ENCODE results near the gene BICRAL.

BICRAL gene

DNA sequence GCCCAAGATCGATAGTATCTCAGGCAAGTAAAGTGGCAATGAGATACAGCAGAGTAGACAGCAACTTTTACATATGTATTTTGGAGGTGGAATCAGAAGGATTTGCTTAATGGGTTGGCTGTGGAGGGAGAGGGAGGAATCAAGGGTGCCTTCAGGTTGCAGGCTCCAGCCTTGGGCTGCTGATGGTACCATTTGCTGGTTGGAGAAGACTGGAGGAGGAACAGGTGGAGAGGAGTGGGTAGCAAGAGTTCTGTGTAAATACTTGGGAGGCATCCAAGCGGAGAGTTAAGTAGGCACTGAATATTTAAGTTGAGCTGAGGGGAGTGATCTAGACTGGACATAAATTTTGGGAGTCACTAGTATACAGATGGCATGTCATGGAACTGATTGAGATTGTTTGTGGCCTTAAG, 5.2 kb downstream of the BICRAL start:
- H3K27me3 ChIP-seq (ENCODE audit: insufficient read depth, low read depth), result no peaks in the 10 kb centered on the region
- no peaks in the 10 kb centered on the region for H4K20me1 ChIP-seq (ENCODE audit: insufficient read depth)
- no peak overlapping the region for H3K9ac ChIP-seq
- H3K4me3 ChIP-seq (IDR thresholded peaks at IDR 0.05; ENCODE audit: insufficient read depth, low read depth, low read length), result no peak overlapping the region
- peaks cover 56% of the 10 kb centered on the region for H3K79me2 ChIP-seq (ENCODE audit: insufficient read depth, low read depth)
- TF ChIP-seq CTCF (conservative IDR thresholded peaks at IDR 0.05; ENCODE audit: low read depth, low read length), result no peak
- no peak overlapping the region for H3K27ac ChIP-seq
- peaks cover 51% of the 10 kb centered on the region for H3K4me1 ChIP-seq (ENCODE audit: low read depth, poor library complexity, severe bottlenecking)
- no peaks in the 10 kb centered on the region for H3K36me3 ChIP-seq (ENCODE audit: insufficient read depth)
- H2AFZ ChIP-seq (ENCODE audit: low read depth), result no peak overlapping the region
- H3K4me2 ChIP-seq, result no peak overlapping the region

GRCh38 chr6:42788671-42789070, 6.8 kb downstream of the BICRAL start:
- H3K27ac ChIP-seq, result no peak overlapping the region
- peaks cover 51% of the 10 kb centered on the region for H3K4me1 ChIP-seq (ENCODE audit: low read depth, poor library complexity, severe bottlenecking)
- H3K36me3 ChIP-seq (ENCODE audit: insufficient read depth), result no peaks in the 10 kb centered on the region
- H3K4me3 ChIP-seq (IDR thresholded peaks at IDR 0.05; ENCODE audit: insufficient read depth, low read depth, low read length), result no peak overlapping the region
- H3K9ac ChIP-seq, result no peak overlapping the region
- no peaks in the 10 kb centered on the region for H4K20me1 ChIP-seq (ENCODE audit: insufficient read depth)
- no peak for TF ChIP-seq CTCF (conservative IDR thresholded peaks at IDR 0.05; ENCODE audit: low read depth, low read length)
- H3K27me3 ChIP-seq (ENCODE audit: insufficient read depth, low read depth), result no peaks in the 10 kb centered on the region
- no peak overlapping the region for H2AFZ ChIP-seq (ENCODE audit: low read depth)
- no peak overlapping the region; the same call in 1 of the 2 replicates for H3K4me2 ChIP-seq
- peaks cover 53% of the 10 kb centered on the region for H3K79me2 ChIP-seq (ENCODE audit: insufficient read depth, low read depth)

DNA sequence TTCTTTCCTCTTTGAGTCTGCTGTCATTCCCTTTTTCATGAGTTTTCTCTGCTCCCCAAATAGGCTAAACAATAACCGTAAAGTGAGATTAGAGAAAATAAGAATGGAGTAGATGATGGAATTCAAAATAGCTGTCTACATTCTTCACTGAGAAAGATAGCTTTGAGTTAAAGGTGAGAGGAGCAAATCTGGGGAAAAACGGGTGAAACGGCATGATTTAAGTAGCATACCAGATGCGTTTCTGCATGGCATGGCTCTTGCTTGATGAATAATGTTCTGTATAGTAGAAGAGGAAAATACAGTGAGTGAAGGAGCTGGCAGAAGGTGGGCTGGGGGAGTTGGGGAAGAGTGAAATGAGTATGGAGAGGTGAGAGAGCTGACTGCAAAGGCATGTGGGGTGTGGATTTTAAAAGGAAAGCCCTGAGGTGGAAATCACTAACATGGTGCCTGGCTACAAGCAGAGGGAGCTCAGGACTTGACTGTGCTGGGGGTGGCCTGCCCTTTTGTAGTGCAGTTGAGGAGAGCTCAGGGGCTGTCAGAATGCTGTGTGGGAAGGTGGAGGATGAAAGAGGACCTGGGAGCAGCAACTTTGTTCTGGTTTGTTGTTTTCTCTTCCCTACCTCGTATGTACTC, 8.8 kb downstream of the BICRAL start:
- H3K36me3 ChIP-seq (ENCODE audit: insufficient read depth), result no peaks in the 10 kb centered on the region
- peaks cover 34% of the 10 kb centered on the region for H3K4me1 ChIP-seq (ENCODE audit: low read depth, poor library complexity, severe bottlenecking)
- H3K27ac ChIP-seq, result no peak overlapping the region
- no peak overlapping the region for H3K4me3 ChIP-seq (IDR thresholded peaks at IDR 0.05; ENCODE audit: insufficient read depth, low read depth, low read length)
- H3K9ac ChIP-seq, result no peak overlapping the region
- no peaks in the 10 kb centered on the region for H4K20me1 ChIP-seq (ENCODE audit: insufficient read depth)
- TF ChIP-seq CTCF (conservative IDR thresholded peaks at IDR 0.05; ENCODE audit: low read depth, low read length), result no peak
- H2AFZ ChIP-seq (ENCODE audit: low read depth), result no peak overlapping the region
- H3K4me2 ChIP-seq, result no peak overlapping the region
- no peaks in the 10 kb centered on the region for H3K27me3 ChIP-seq (ENCODE audit: insufficient read depth, low read depth)
- H3K79me2 ChIP-seq (ENCODE audit: insufficient read depth, low read depth), result peaks cover 33% of the 10 kb centered on the region

- Histone ChIP-seq H3K9ac (no peak overlapping the region), H3K4me1 (ENCODE audit: low read depth, poor library complexity, severe bottlenecking) (peaks cover 28% of the 10 kb centered on the region), H3K27ac (no peak overlapping the region), H3K27me3 (ENCODE audit: insufficient read depth, low read depth) (no peaks in the 10 kb centered on the region), H3K4me2 (no peak overlapping the region), H3K4me3 (IDR thresholded peaks at IDR 0.05; ENCODE audit: insufficient read depth, low read depth, low read length) (no peak overlapping the region), H2AFZ (ENCODE audit: low read depth) (no peak overlapping the region), H3K36me3 (ENCODE audit: insufficient read depth) (no peaks in the 10 kb centered on the region), H3K79me2 (ENCODE audit: insufficient read depth, low read depth) (peaks cover 21% of the 10 kb centered on the region; the same call in 1 of the 2 replicates), H4K20me1 (ENCODE audit: insufficient read depth) (no peaks in the 10 kb centered on the region)
- no peak for TF ChIP-seq CTCF (conservative IDR thresholded peaks at IDR 0.05; ENCODE audit: low read depth, low read length)
These were observed 10.0 kb downstream of the BICRAL start for GRCh38 chr6:42791706-42792320.

Measured in KMS-11 (cell line).